Stimulated activated naive CD4-positive, alpha-beta T cell treated with Interleukin-2 at 50 U/mL for 16 hours (primary cell): ENCODE measurements around the gene IL11RA.
"Not testable (repeated sequence)": the region's sequence is repeated elsewhere in the genome, so short reads cannot be mapped to it uniquely, and the experiment has no call there.

Source experiments
- DNase-seq: peaks from one replicate; lab custom pipeline; 2025; lab: John Stamatoyannopoulos, UW

The IL11RA gene

DNA sequence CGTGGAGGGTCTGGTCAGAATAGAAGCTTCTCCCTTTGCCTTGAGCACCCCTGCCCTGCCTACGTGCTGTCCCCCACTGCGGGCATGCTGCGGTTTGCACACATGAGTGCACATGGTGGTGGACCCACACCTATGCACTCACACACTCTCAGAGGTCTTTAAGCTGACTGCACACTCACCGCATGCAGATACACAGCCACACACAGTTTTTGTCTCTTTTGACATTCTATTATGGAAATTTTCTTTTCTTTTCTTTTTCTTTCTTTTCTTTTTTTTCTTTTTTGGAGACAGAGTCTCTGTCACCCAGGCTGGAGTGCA, 22.5 kb upstream of the IL11RA start:
- DNase-seq, result no peak

GRCh38 chr9:34630402-34631154, 21.4 kb upstream of the IL11RA start:
- DNase-seq, result no peak

DNA sequence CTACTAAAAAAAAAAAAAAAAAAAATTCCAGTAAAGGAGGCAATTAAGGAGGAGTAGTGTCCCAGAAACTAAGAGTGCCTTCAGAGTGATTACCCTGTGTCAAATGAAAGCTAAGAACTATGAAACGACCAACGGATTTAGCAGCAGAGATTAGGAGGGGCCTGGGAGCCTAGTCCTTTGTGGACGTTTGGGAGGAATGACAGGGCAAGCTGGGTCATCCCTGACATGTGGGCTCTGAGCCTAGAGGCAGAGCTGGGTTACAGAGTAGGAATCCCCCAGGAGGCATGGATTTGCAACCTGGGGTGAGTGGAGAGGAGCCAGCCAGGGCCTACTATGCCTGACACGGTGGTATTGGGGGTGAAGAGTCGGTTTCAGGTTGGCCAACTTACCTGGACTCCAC, 18.8 kb upstream of the IL11RA start:
- no peak for DNase-seq

GRCh38 chr9:34633851-34634550, 18.0 kb upstream of the IL11RA start:
- DNase-seq, result peak; percentile 68

- DNase-seq, result no peak
Measured at GRCh38 chr9:34634551-34635248, 17.3 kb upstream of the IL11RA start.

DNA sequence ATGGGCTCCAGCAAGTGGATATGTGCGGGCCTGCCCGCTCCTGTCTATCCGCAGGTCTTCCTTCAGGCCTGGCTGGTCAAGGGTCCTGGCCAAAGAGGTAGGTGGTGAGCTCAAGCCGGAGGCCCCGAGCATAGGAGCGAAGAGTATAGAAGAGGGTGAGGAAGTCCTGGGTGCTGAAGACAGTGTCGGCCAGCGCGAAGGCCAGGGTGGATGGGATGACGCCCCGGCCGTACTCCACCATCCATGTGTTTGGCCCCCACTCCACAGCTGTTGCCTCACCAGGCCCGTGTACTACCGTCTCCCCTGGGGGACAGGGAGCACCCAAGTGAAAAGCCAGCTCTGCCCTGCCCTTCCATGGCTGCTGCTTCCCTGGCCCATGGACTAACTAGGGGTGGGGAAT, 16.4 kb upstream of the IL11RA start:
- no peak for DNase-seq

- DNase-seq, result no peak
Measured at GRCh38 chr9:34636791-34637355, 15.1 kb upstream of the IL11RA start.

- DNase-seq, result peak; percentile 92
Measured at GRCh38 chr9:34637356-34638137, 14.4 kb upstream of the IL11RA start, which contains the start of gene SIGMAR1. SIGMAR1 (minus strand) TSS chr9:34637787; CDS start chr9:34637697, 90 bp downstream.

DNA sequence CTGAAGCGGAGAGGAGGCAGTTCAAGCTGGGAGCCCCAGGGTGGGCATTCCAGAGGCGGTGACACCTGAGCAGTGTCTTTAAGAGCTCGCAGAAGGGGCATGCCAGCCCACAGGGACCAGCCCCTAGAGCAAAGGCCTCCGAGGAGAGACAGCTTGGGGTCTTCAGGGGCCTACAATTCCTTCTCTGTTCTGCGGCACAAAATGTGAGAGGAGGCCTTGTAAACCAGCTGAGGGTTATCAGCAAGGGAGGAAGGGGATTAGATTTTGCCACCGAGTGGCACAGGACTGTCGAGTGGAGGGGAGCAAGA, 13.9 kb upstream of the IL11RA start:
- DNase-seq, result no peak

DNA sequence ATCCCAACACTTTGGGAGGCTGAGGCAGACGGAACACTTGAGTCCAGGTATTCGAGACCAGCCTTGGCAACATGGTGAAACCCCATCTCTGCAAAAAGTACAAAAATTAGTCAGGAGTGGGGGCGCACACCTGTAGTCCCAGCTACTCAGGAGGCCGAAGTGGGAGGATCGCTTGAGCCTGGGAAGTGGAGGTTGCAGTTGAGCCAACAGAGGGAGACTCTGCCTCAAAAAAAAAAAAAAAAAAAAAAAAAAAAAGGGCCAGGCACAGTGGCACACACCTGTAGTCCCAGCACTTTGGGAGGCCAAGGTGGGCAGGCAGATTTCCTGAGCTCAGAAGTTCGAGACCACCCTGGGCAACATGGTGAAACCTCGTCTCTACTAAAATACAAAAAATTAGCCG, 12.7 kb upstream of the IL11RA start:
- not testable (repeated sequence) for DNase-seq

- no peak for DNase-seq
Measured at GRCh38 chr9:34642679-34643078, 9.3 kb upstream of the IL11RA start.

DNA sequence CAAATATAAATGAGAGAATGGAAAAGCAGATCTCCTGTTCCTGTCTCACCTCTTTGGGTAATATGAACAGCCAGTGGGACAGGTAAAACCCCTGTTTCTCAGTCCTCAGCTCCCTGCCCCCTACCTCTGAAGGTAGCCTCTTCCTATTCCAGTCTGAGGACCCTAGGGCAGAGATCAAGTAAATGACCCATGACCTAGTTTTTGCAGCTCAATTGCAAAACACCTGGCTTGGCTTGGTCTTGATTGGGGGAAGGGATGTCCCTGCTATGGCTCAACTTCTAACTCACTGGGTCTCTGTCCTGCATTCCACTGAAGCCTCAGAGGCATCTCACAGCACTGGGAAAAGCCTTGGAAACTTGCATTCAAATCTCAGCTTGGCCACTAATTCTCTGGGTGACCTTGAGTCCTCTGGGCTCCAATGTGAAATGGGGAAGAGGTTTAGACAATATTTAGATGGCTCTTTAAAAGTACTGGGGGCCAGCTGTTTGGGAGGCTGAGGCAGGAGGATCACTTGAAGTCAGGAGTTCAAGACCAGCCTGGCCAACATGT, 7.1 kb upstream of the IL11RA start:
- no peak for DNase-seq

- DNase-seq, result peak; percentile 95
Measured at GRCh38 chr9:34646211-34647083, 5.5 kb upstream of the IL11RA start, which contains the start of gene GALT. GALT (plus strand) TSS chr9:34646675; CDS start chr9:34646705, 30 bp downstream.

- DNase-seq, result no peak
Measured at GRCh38 chr9:34647084-34647403, 4.9 kb upstream of the IL11RA start.

DNA sequence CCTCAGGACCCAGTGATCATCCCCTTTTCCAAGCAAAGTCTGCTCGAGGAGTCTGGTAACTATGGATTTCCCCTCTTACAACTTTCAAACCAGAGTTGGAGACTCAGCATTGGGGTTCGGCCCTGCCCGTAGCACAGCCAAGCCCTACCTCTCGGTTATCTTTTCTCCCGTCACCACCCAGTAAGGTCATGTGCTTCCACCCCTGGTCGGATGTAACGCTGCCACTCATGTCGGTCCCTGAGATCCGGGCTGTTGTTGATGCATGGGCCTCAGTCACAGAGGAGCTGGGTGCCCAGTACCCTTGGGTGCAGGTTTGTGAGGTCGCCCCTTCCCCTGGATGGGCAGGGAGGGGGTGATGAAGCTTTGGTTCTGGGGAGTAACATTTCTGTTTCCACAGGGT, 4.3 kb upstream of the IL11RA start:
- peak; percentile 11 for DNase-seq

- no peak for DNase-seq
Measured at GRCh38 chr9:34648673-34649072, 3.3 kb upstream of the IL11RA start.

DNA sequence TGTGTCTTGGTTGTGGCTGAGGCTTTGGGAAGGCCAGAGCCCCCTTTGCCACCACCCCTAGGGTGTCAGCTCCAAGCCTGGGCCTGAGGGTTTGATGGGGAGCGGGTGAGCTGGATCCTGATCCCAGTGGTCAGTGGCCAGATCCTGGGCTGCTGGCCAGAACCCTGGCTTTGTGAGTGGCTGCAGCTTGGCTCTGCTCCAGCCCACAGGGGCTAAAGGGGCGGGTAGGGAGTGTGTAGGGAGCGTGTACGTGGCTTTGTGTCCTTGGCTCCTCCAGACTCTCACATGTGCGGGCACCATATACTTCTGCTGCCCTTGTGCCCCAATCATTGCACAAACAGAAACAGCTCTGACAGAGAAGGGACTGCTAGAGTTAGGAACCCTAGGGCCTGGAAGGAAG, 1.2 kb upstream of the IL11RA start:
- no peak for DNase-seq

DNA sequence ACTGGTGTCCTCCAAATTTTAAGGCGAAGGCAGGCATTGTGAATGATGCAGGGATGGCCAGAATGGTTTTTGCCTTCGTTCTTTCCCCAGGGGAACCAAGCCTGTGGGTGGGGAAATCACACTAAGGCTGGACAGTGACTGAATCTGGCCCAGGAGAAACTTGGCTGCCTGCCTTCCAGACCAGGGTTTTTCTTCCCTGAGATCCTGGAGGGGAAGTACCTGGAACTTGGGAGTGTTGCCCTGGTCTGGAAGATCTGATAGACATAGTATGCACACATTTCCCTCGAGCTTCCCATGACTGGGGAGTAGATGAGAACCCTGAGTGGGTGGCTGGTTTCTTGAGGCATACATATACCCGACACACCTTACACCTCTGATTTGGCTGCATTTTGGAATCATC, 664 bp upstream of the IL11RA start:
- no peak for DNase-seq

- DNase-seq, result no peak
Measured at GRCh38 chr9:34652602-34653000, 616 bp downstream of the IL11RA start.

- no peak for DNase-seq
Measured at GRCh38 chr9:34653151-34654072, 1.4 kb downstream of the IL11RA start.
